Measurements from ENCODE around the gene IFNG-AS1.

Gene IFNG-AS1

GRCh38 chr12:68007033-68007432 lies 17.8 kb downstream of the IFNG-AS1 start:
- FAIRE-seq: no peak

DNA sequence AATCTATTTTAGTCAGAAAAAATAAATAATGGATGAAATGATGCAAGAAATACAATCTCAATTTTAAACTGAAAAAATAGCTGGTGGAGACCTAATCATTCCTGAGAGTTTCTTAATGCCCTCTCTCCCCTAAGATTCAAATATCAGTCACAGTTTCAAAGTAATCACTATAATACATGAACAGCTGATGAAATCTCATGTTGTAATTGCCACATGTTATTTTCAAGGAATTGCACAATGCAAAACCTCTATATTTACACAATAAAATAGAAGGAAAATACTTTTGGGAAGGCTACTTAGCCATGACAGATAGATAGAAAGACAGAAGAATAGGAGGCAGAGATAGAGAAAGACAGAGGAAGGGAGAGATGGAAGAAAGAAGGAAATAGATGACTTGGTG lies 18.2 kb downstream of the IFNG-AS1 start:
- DNase-seq (ENCODE audit: insufficient read length, low spot score): no peak
- no peak for FAIRE-seq
- no peak for TF ChIP-seq CTCF (IDR thresholded peaks at IDR 0.05; ENCODE audit: insufficient read depth, missing control alignments)

More at GRCh38 chr12:68007033-68007432, 17.8 kb downstream of the IFNG-AS1 start:
- DNase-seq (ENCODE audit: insufficient read length, low spot score): no peak
- TF ChIP-seq CTCF (IDR thresholded peaks at IDR 0.05; ENCODE audit: insufficient read depth, missing control alignments): no peak

GRCh38 chr12:68011206-68011881 lies 22.1 kb downstream of the IFNG-AS1 start:
- FAIRE-seq: no peak
- TF ChIP-seq CTCF (IDR thresholded peaks at IDR 0.05; ENCODE audit: insufficient read depth, missing control alignments): no peak

GRCh38 chr12:68011882-68012207 lies 22.6 kb downstream of the IFNG-AS1 start:
- TF ChIP-seq CTCF (IDR thresholded peaks at IDR 0.05; ENCODE audit: insufficient read depth, missing control alignments): no peak
- FAIRE-seq (no peak), DNase-seq (ENCODE audit: insufficient read length, low spot score) (no peak)

More at GRCh38 chr12:68011206-68011881, 22.1 kb downstream of the IFNG-AS1 start:
- DNase-seq (ENCODE audit: insufficient read length, low spot score): no peak

GRCh38 chr12:68012712-68013111 lies 23.5 kb downstream of the IFNG-AS1 start:
- FAIRE-seq: no peak
- no peak for TF ChIP-seq CTCF (IDR thresholded peaks at IDR 0.05; ENCODE audit: insufficient read depth, missing control alignments)
- no peak for DNase-seq (ENCODE audit: insufficient read length, low spot score)

DNA sequence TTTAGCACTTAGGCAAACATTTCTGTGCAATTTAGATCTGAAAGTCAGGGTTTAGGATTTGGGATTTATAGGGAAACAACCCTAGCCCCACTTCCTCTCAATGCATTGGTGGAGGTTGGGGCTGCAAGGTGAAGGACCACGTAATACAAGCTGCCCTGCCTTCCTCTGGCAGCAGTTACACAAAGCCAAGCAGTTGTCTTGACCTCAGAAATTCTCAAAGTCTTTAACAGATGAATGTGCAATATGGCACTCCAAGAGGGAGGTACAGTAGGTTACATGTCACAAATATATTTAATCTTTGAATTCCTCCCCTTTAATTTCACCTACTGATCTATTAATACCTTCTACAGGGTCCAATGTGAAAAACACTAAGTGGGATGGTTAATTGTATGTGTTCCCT lies 23.9 kb downstream of the IFNG-AS1 start:
- TF ChIP-seq CTCF (IDR thresholded peaks at IDR 0.05; ENCODE audit: insufficient read depth, missing control alignments): no peak
- FAIRE-seq (no peak), DNase-seq (ENCODE audit: insufficient read length, low spot score) (no peak)

- no peak for TF ChIP-seq CTCF (IDR thresholded peaks at IDR 0.05; ENCODE audit: insufficient read depth, missing control alignments)
- DNase-seq (ENCODE audit: insufficient read length, low spot score): no peak
- no peak for FAIRE-seq
These were observed 26.9 kb downstream of the IFNG-AS1 start for GRCh38 chr12:68016136-68016535.

All from D721Med (cell line).